Stimulated activated CD4-positive, alpha-beta T cell treated with anti-CD3 and anti-CD28 coated beads, Interleukin-2, amount 100 ng/mL, for 48 hours (primary cell): ENCODE measurements around the gene LYSMD3.
"Not testable (repeated sequence)": the region's sequence is repeated elsewhere in the genome, so short reads cannot be mapped to it uniquely, and the experiment has no call there.

Source experiments
- DNase-seq, 2 donors: peaks; one replicate each; pipeline ENCODE4 v3.0.0-alpha.2; 2020

LYSMD3 gene

GRCh38 chr5:90529194-90529938 is at the start of gene LYSMD3:
Gene LYSMD3, minus strand, starts transcription at chr5:90529584. Its CDS starts 4,295 bp downstream, at chr5:90525289.
- DNase-seq, result peak; percentile 87 to 90

GRCh38 chr5:90576566-90576965 is 47.2 kb upstream of the LYSMD3 start:
- DNase-seq, result not testable (repeated sequence)

GRCh38 chr5:90575712-90576111 is 46.3 kb upstream of the LYSMD3 start:
- DNase-seq, result no peak

GRCh38 chr5:90571147-90571773 is 41.9 kb upstream of the LYSMD3 start:
- no peak for DNase-seq

GRCh38 chr5:90570034-90570433 is 40.6 kb upstream of the LYSMD3 start:
- no peak for DNase-seq

GRCh38 chr5:90569084-90569483 is 39.7 kb upstream of the LYSMD3 start:
- DNase-seq, result no peak

GRCh38 chr5:90565491-90565890 is 36.1 kb upstream of the LYSMD3 start:
- DNase-seq, result no peak

- DNase-seq, result no peak
These were observed 33.7 kb upstream of the LYSMD3 start for GRCh38 chr5:90563108-90563507.

- DNase-seq, result no peak
These were observed 33.0 kb upstream of the LYSMD3 start for GRCh38 chr5:90562341-90562740.

- no peak for DNase-seq
These were observed 32.4 kb upstream of the LYSMD3 start for GRCh38 chr5:90561766-90562165.

GRCh38 chr5:90560771-90561170 is 31.4 kb upstream of the LYSMD3 start:
- DNase-seq, result no peak

- no peak for DNase-seq
These were observed 29.2 kb upstream of the LYSMD3 start, which contains the start of gene ADGRV1 for GRCh38 chr5:90558344-90559192. Gene ADGRV1, plus strand, starts transcription at chr5:90558797. Its CDS starts 99 bp downstream, at chr5:90558896.

- no peak for DNase-seq
These were observed 28.5 kb upstream of the LYSMD3 start for GRCh38 chr5:90557871-90558270.

- no peak for DNase-seq
These were observed 28.0 kb upstream of the LYSMD3 start for GRCh38 chr5:90557391-90557790.

GRCh38 chr5:90555666-90556065 is 26.3 kb upstream of the LYSMD3 start:
- DNase-seq, result no peak

GRCh38 chr5:90554358-90555006 is 25.1 kb upstream of the LYSMD3 start:
- DNase-seq, result no peak

- DNase-seq, result no peak
These were observed 24.3 kb upstream of the LYSMD3 start for GRCh38 chr5:90553711-90554110.

- no peak for DNase-seq
These were observed 22.0 kb upstream of the LYSMD3 start for GRCh38 chr5:90551376-90551775.

- no peak for DNase-seq
These were observed 21.6 kb upstream of the LYSMD3 start for GRCh38 chr5:90550963-90551362.

GRCh38 chr5:90549729-90550275 is 20.4 kb upstream of the LYSMD3 start:
- DNase-seq, result no peak

- DNase-seq, result no peak
These were observed 19.8 kb upstream of the LYSMD3 start for GRCh38 chr5:90549223-90549622.

- DNase-seq, result no peak
These were observed 18.7 kb upstream of the LYSMD3 start for GRCh38 chr5:90548069-90548593.
